OCI-LY1 (cell line): Measurements from ENCODE around the gene MAD1L1.
A peak's percentile ranks its signal among the peaks of the same experiment; 100 is the strongest.

ENCODE experiments used
- H2AFZ ChIP-seq: fragments of 200-600 bp; sonication (generic), shearing (Covaris generic); 2 replicates; pipeline ENCODE4 v1.6.0; 2014; ENCODE audit warnings: antibody characterized with exemption, mild to moderate bottlenecking, low read length
- H3F3A ChIP-seq: fragments of 200-600 bp; sonication (generic), shearing (Covaris generic); 2 replicates; pipeline ENCODE4 v1.6.0; 2014; ENCODE audit warnings: mild to moderate bottlenecking, antibody characterized with exemption, low read length, moderate library complexity; ENCODE audit not compliant: insufficient read depth
- H3K27ac ChIP-seq: fragments of 200-600 bp; sonication (generic); 2 replicates; pipeline ENCODE4 v1.5.1; 2014; ENCODE audit warnings: low read length, mixed run types, mild to moderate bottlenecking, low read depth; ENCODE audit not compliant: poor library complexity, severe bottlenecking
- H3K27me3 ChIP-seq: fragments of 200-600 bp; sonication (generic); 2 replicates; pipeline ENCODE4 v1.6.0; 2014; ENCODE audit warnings: antibody characterized with exemption, mild to moderate bottlenecking, low read length, moderate library complexity; ENCODE audit not compliant: insufficient read depth
- H3K36me3 ChIP-seq: fragments of 200-600 bp; sonication (generic); 2 replicates; pipeline ENCODE4 v1.6.1; 2014; ENCODE audit warnings: mild to moderate bottlenecking, antibody characterized with exemption, low read length, moderate library complexity, mixed read lengths; ENCODE audit not compliant: insufficient read depth
- H3K4me1 ChIP-seq: fragments of 200-600 bp; sonication (generic); 2 replicates; pipeline ENCODE4 v1.5.1; 2014; ENCODE audit warnings: mild to moderate bottlenecking, low read length, moderate library complexity; ENCODE audit not compliant: insufficient read depth, severe bottlenecking
- H3K4me2 ChIP-seq: fragments of 200-600 bp; sonication (generic), shearing (Covaris generic); 2 replicates; pipeline ENCODE4 v1.6.1; 2014; ENCODE audit warnings: low read length
- H3K4me3 ChIP-seq: fragments of 200-600 bp; sonication (generic); 2 replicates; pipeline ENCODE4 v1.5.1; 2014; ENCODE audit warnings: low read length, low read depth, mild to moderate bottlenecking, mixed read lengths; ENCODE audit not compliant: poor library complexity, severe bottlenecking
- H3K79me2 ChIP-seq: fragments of 200-600 bp; shearing (Covaris generic); 2 replicates; pipeline ENCODE4 v1.6.1; 2016; ENCODE audit warnings: mixed run types, low read length, mixed read lengths; ENCODE audit not compliant: insufficient read depth
- H3K9ac ChIP-seq: fragments of 200-600 bp; sonication (generic), shearing (Covaris generic); 2 replicates; pipeline ENCODE4 v1.6.1; 2014; ENCODE audit warnings: mild to moderate bottlenecking, low read length, mixed read lengths
- H3K9me2 ChIP-seq: fragments of 200-600 bp; sonication (generic), shearing (Covaris generic); 2 replicates; pipeline ENCODE4 v1.6.1; 2014; ENCODE audit warnings: low read depth, mild to moderate bottlenecking, low read length, mixed read lengths
- H3K9me3 ChIP-seq: fragments of 200-600 bp; shearing (Covaris generic); 2 replicates; pipeline ENCODE4 v1.6.1; 2014; ENCODE audit warnings: low read length, mixed read lengths
- H4K20me1 ChIP-seq: fragments of 200-600 bp; sonication (generic), shearing (Covaris generic); 2 replicates; pipeline ENCODE4 v1.6.0; 2016; ENCODE audit warnings: mild to moderate bottlenecking, low read length; ENCODE audit not compliant: insufficient read depth
- EZH2 ChIP-seq: fragments of 200-600 bp; sonication (generic), shearing (Covaris generic); IDR thresholded peaks from 2 replicates; pipeline ENCODE4 v1.8.0; 2017; ENCODE audit warnings: borderline replicate concordance, mixed run types, mild to moderate bottlenecking, antibody characterized with exemption, low read length, moderate library complexity, mixed read lengths
- TF ChIP-seq, protein P1 (sequence below): fragments of 200-600 bp; sonication (generic), shearing (Covaris generic); IDR thresholded peaks from 2 replicates; pipeline ENCODE4 v1.5.1; 2017; ENCODE audit warnings: mild to moderate bottlenecking, antibody characterized with exemption, low read length, moderate library complexity, mixed read lengths

Gene MAD1L1

DNA sequence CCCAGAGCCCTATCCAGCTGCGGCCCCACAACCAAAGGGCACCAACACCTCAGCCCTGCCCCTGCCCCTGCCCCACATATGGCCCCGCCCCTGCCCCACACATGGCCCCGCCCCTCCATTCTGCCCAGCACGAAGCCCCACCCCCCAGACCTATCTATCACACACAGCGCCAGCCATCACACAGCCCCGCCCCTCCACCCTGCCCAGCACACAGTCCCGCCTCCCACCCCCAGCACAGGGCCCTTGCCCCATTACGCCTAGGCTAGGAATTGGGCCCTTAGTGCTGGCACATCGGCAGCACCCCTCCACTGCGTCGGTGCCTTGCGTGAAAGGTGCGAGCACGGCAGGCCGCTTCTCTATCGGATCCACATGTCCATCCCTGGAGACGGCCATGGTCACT is 126.8 kb downstream of the MAD1L1 start:
- H3K27me3 ChIP-seq = no peaks in the 10 kb centered on the region
- no peaks in the 10 kb centered on the region for H3K9me2 ChIP-seq
- peak overlapping the region; percentile 51; the same call in 1 of the 2 replicates for H3K4me2 ChIP-seq
- H3K4me3 ChIP-seq = peak overlapping the region; percentile 32
- peaks cover 81% of the 10 kb centered on the region for H3K4me1 ChIP-seq
- H3K9ac ChIP-seq = peak overlapping the region; percentile 57; the same call in 1 of the 2 replicates
- no peaks in the 10 kb centered on the region for H3F3A ChIP-seq
- H3K79me2 ChIP-seq = no peaks in the 10 kb centered on the region
- TF ChIP-seq, protein P1, sequence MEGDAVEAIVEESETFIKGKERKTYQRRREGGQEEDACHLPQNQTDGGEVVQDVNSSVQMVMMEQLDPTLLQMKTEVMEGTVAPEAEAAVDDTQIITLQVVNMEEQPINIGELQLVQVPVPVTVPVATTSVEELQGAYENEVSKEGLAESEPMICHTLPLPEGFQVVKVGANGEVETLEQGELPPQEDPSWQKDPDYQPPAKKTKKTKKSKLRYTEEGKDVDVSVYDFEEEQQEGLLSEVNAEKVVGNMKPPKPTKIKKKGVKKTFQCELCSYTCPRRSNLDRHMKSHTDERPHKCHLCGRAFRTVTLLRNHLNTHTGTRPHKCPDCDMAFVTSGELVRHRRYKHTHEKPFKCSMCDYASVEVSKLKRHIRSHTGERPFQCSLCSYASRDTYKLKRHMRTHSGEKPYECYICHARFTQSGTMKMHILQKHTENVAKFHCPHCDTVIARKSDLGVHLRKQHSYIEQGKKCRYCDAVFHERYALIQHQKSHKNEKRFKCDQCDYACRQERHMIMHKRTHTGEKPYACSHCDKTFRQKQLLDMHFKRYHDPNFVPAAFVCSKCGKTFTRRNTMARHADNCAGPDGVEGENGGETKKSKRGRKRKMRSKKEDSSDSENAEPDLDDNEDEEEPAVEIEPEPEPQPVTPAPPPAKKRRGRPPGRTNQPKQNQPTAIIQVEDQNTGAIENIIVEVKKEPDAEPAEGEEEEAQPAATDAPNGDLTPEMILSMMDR = no peak
- TF ChIP-seq EZH2 = no peak
- no peak overlapping the region for H2AFZ ChIP-seq
- H4K20me1 ChIP-seq = no peaks in the 10 kb centered on the region
- no peaks in the 10 kb centered on the region for H3K9me3 ChIP-seq
- H3K27ac ChIP-seq = peak overlapping the region; percentile 89
- no peaks in the 10 kb centered on the region for H3K36me3 ChIP-seq

DNA sequence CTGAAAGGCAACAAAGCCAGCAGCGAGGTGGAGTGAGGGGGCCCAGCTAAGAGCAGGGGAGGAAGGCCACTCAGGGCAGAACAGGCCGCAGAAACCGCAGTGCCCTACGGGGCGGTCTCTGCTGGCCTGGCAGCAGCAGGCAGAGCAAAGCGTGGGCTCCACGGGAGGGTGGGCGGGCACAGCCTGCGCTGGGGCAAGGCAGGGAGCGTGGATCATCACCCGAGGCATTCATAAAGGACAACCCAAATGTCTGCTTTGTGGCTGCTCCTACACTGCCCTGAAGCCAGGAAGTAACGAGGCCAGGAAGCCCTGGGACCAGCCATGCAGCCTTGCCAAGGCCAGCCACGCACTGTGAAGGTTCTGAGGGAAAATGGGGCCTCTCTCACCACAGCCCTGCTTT is 127.5 kb downstream of the MAD1L1 start:
- Histone ChIP-seq H3K4me1 (peaks cover 81% of the 10 kb centered on the region), H3K9me2 (no peaks in the 10 kb centered on the region), H3K27me3 (no peaks in the 10 kb centered on the region), H3K9ac (peak overlapping the region; percentile 57), H3K4me3 (peak overlapping the region; percentile 32), H3K9me3 (no peaks in the 10 kb centered on the region), H3F3A (no peaks in the 10 kb centered on the region), H2AFZ (no peak overlapping the region), H3K27ac (peak overlapping the region; percentile 89), H3K36me3 (no peaks in the 10 kb centered on the region), H3K79me2 (no peaks in the 10 kb centered on the region), H4K20me1 (no peaks in the 10 kb centered on the region), H3K4me2 (peak overlapping the region; percentile 51)
- TF ChIP-seq, protein P1 = no peak
- no peak for TF ChIP-seq EZH2

DNA sequence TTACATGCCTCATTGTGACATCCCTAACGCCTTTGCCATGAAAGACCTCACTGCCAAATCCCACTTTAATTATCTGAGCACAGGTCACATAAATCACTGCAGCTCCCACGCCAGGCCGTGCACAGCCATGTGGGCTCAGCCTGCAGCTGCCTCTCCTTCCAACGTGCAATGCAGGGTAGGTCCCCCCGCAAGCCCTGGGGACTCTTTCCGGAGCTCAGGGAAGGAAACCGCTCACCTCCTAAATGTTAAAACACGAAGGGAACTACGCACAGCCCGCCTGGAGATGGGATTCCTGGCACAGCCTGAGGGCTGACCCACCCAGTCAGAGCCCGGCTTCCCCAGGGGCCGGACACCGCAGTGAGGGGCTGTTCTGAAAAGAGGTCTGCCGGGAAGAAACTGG is 128.0 kb downstream of the MAD1L1 start:
- Histone ChIP-seq H3K79me2 (no peaks in the 10 kb centered on the region), H3K9me2 (no peaks in the 10 kb centered on the region), H3K9ac (peak overlapping the region; percentile 47; the same call in 1 of the 2 replicates), H3F3A (no peaks in the 10 kb centered on the region), H3K27me3 (no peaks in the 10 kb centered on the region), H3K27ac (peak overlapping the region; percentile 89), H2AFZ (no peak overlapping the region), H3K4me2 (peak overlapping the region; percentile 50), H4K20me1 (no peaks in the 10 kb centered on the region), H3K9me3 (no peaks in the 10 kb centered on the region), H3K36me3 (no peaks in the 10 kb centered on the region), H3K4me1 (peaks cover 81% of the 10 kb centered on the region), H3K4me3 (peak overlapping the region; percentile 23)
- TF ChIP-seq, protein P1 = no peak
- no peak for TF ChIP-seq EZH2
